Measurements from ENCODE around the gene PLEKHG3.

PLEKHG3 gene

GRCh38 chr14:64711039-64711438 lies 6.8 kb downstream of the PLEKHG3 start:
- in situ Hi-C loops (cut with HindIII; ENCODE audit: low sequenced_read_pairs) = no loop called here
- no peak for DNase-seq (ENCODE audit: low read depth, low spot score)
- no peak overlapping the region for H3K4me3 ChIP-seq (ENCODE audit: low read depth, low read length)
- no peak for TF ChIP-seq CTCF (IDR thresholded peaks at IDR 0.05; ENCODE audit: low read depth, low read length)

GRCh38 chr14:64713677-64714076 lies 9.5 kb downstream of the PLEKHG3 start:
- no peak overlapping the region for H3K4me3 ChIP-seq (ENCODE audit: low read depth, low read length)
- TF ChIP-seq CTCF (IDR thresholded peaks at IDR 0.05; ENCODE audit: low read depth, low read length) = no peak
- DNase-seq (ENCODE audit: low read depth, low spot score) = no peak
- in situ Hi-C loops (cut with HindIII; ENCODE audit: low sequenced_read_pairs) = no loop called here

GRCh38 chr14:64714432-64715025 lies 10.3 kb downstream of the PLEKHG3 start:
- DNase-seq (ENCODE audit: low read depth, low spot score) = no peak
- H3K4me3 ChIP-seq (ENCODE audit: low read depth, low read length) = no peak overlapping the region
- no peak for TF ChIP-seq CTCF (IDR thresholded peaks at IDR 0.05; ENCODE audit: low read depth, low read length)
- in situ Hi-C loops (cut with HindIII; ENCODE audit: low sequenced_read_pairs) = no loop called here

- DNase-seq (ENCODE audit: low read depth, low spot score) = no peak
- in situ Hi-C loops (cut with HindIII; ENCODE audit: low sequenced_read_pairs) = no loop called here
- no peak overlapping the region for H3K4me3 ChIP-seq (ENCODE audit: low read depth, low read length)
- no peak for TF ChIP-seq CTCF (IDR thresholded peaks at IDR 0.05; ENCODE audit: low read depth, low read length)
Observed at GRCh38 chr14:64715146-64715627, 11.0 kb downstream of the PLEKHG3 start.

- H3K4me3 ChIP-seq (ENCODE audit: low read depth, low read length) = peak overlapping the region; percentile 13
- in situ Hi-C loops (cut with HindIII; ENCODE audit: low sequenced_read_pairs) = no loop called here
- peak; percentile 49 for DNase-seq (ENCODE audit: low read depth, low spot score)
- TF ChIP-seq CTCF (IDR thresholded peaks at IDR 0.05; ENCODE audit: low read depth, low read length) = no peak
Observed at GRCh38 chr14:64715628-64716412, 11.6 kb downstream of the PLEKHG3 start.

- in situ Hi-C loops (cut with HindIII; ENCODE audit: low sequenced_read_pairs) = no loop called here
- no peak for DNase-seq (ENCODE audit: low read depth, low spot score)
- TF ChIP-seq CTCF (IDR thresholded peaks at IDR 0.05; ENCODE audit: low read depth, low read length) = no peak
- no peak overlapping the region for H3K4me3 ChIP-seq (ENCODE audit: low read depth, low read length)
Observed at GRCh38 chr14:64717870-64718269, 13.6 kb downstream of the PLEKHG3 start.
